ENCODE data around the gene PTGFRN. TPM values are rescaled to one million over a fixed set of nuclear protein-coding genes. Genes with fewer than 3 reads are reported as not detected.

Gene PTGFRN
- total RNA-seq, 1 experiment from 2014 or later, result 60.6 TPM

- TF ChIP-seq SRF (IDR thresholded peaks at IDR 0.05; ENCODE audit: low read depth) (no peak), RAD21 (IDR thresholded peaks at IDR 0.05; ENCODE audit: low read depth) (no peak), POLR2A (IDR thresholded peaks at IDR 0.05; ENCODE audit: borderline replicate concordance, extremely low read depth, insufficient read depth, insufficient read length) (no peak), TCF7L2 (IDR thresholded peaks at IDR 0.05; ENCODE audit: borderline replicate concordance, extremely low read depth, insufficient read depth, insufficient read length) (no peak), POLR2AphosphoS5 (IDR thresholded peaks at IDR 0.05; ENCODE audit: low read depth, low read length) (no peak), ELF1 (IDR thresholded peaks at IDR 0.05; ENCODE audit: borderline replicate concordance, low read depth) (no peak), ZBTB33 (IDR thresholded peaks at IDR 0.05; ENCODE audit: extremely low read depth, insufficient replicate concordance, low read length) (no peak), CTCF (IDR thresholded peaks at IDR 0.05 in 2 of 3, conservative IDR thresholded peaks at IDR 0.05 in 1 of 3; ENCODE audit: borderline replicate concordance in 1 of 3, insufficient read depth in 1 of 3, low read depth in 2 of 3, low read length in 2 of 3) (no peak), ZNF274 (IDR thresholded peaks at IDR 0.05; ENCODE audit: low read depth, low read length) (no peak), FOSL1 (IDR thresholded peaks at IDR 0.05; ENCODE audit: low read depth) (no peak), CEBPB (IDR thresholded peaks at IDR 0.05; ENCODE audit: low read depth) (no peak), EZH2 (IDR thresholded peaks at IDR 0.05) (no peak), JUND (IDR thresholded peaks at IDR 0.05) (no peak), YY1 (IDR thresholded peaks at IDR 0.05; ENCODE audit: extremely low read depth, insufficient replicate concordance, low read depth, low read length) (no peak), ZFX (IDR thresholded peaks at IDR 0.05) (no peak), SIN3A (IDR thresholded peaks at IDR 0.05; ENCODE audit: low read depth) (no peak)
- TF ChIP-seq, protein P1, sequence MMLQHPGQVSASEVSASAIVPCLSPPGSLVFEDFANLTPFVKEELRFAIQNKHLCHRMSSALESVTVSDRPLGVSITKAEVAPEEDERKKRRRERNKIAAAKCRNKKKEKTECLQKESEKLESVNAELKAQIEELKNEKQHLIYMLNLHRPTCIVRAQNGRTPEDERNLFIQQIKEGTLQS (IDR thresholded peaks at IDR 0.05), result no peak
- TF ChIP-seq, protein P2, sequence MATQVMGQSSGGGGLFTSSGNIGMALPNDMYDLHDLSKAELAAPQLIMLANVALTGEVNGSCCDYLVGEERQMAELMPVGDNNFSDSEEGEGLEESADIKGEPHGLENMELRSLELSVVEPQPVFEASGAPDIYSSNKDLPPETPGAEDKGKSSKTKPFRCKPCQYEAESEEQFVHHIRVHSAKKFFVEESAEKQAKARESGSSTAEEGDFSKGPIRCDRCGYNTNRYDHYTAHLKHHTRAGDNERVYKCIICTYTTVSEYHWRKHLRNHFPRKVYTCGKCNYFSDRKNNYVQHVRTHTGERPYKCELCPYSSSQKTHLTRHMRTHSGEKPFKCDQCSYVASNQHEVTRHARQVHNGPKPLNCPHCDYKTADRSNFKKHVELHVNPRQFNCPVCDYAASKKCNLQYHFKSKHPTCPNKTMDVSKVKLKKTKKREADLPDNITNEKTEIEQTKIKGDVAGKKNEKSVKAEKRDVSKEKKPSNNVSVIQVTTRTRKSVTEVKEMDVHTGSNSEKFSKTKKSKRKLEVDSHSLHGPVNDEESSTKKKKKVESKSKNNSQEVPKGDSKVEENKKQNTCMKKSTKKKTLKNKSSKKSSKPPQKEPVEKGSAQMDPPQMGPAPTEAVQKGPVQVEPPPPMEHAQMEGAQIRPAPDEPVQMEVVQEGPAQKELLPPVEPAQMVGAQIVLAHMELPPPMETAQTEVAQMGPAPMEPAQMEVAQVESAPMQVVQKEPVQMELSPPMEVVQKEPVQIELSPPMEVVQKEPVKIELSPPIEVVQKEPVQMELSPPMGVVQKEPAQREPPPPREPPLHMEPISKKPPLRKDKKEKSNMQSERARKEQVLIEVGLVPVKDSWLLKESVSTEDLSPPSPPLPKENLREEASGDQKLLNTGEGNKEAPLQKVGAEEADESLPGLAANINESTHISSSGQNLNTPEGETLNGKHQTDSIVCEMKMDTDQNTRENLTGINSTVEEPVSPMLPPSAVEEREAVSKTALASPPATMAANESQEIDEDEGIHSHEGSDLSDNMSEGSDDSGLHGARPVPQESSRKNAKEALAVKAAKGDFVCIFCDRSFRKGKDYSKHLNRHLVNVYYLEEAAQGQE (IDR thresholded peaks at IDR 0.05; ENCODE audit: low read depth), result no peak
- Histone ChIP-seq H3K4me3 (replicated peaks in 1 of 2; ENCODE audit: low read depth in 1 of 2, low read length in 2 of 2) (no peak overlapping the region), H3K4me1 (ENCODE audit: control insufficient read depth in 1 of 2, insufficient read depth in 2 of 2, low read length in 2 of 2) (peaks cover 5 to 23% of the 10 kb centered on the region in 2 experiments; a peak in 3 of 4 replicates), H4K20me1 (ENCODE audit: insufficient read depth) (no peaks in the 10 kb centered on the region), H3K79me2 (ENCODE audit: insufficient read depth, low read length) (peaks cover 86% of the 10 kb centered on the region), H3K36me3 (ENCODE audit: control insufficient read depth in 1 of 2, insufficient read depth in 2 of 2, low read length in 2 of 2) (no peaks in the 10 kb centered on the region), H3K9ac (ENCODE audit: low read length) (no peak overlapping the region), H3K27me3 (ENCODE audit: insufficient read depth, low read length) (no peaks in the 10 kb centered on the region), H3K9me3 (ENCODE audit: control insufficient read depth in 1 of 2, insufficient read depth in 1 of 2, low read depth in 1 of 2, low read length in 2 of 2) (no peaks in the 10 kb centered on the region), H2AFZ (ENCODE audit: low read depth, low read length, poor library complexity, severe bottlenecking) (no peak overlapping the region), H3K4me2 (ENCODE audit: low read length) (no peak overlapping the region), H3K9me2 (ENCODE audit: insufficient read depth) (no peaks in the 10 kb centered on the region), H3K27ac (ENCODE audit: low read depth, low read length) (no peak overlapping the region)
- ATAC-seq (no peak), DNase-seq (ENCODE audit: low read depth, low spot score) (no peak)
- CTCF ChIA-PET, result interaction anchor here (0.6 kb wide), 1 partner anchor 426 kb away, joined by 3 read pairs; no protein-coding TSS in a partner anchor
- RAD21 ChIA-PET (ENCODE audit: low non-redundant PET in 1 of 2, low total read pairs in 2 of 2, uncharacterized antibody in 2 of 2, unreplicated experiment in 2 of 2), result no interaction called here
- POLR2A ChIA-PET, result no interaction called here
- intact Hi-C loops (cut with micrococcal nuclease), result no loop called here
- BruUV-seq (replicated peaks), result no TSS peak
Measured at GRCh38 chr1:116914667-116915066, 5.0 kb downstream of the PTGFRN start.

All from HCT116 (cell line).